K562 (cell line): ENCODE data around the gene STXBP5L. TPM values are rescaled to one million over a fixed set of nuclear protein-coding genes. Genes with fewer than 3 reads are reported as not detected.

Source experiments
- ATAC-seq: fragments of 200-7000 bp; cut with Tn5 transposase; 3 replicates; pipeline ENCODE4 v1.9.1; 2020; ENCODE audit warnings: moderate library complexity
- BruUV-seq: library from RNA; stranded (reverse); fragments of 400-500 nt; replicated peaks from 2 replicates; lab custom pipeline; 2021; lab: Mats Ljungman, UMichigan
- CTCF ChIA-PET: fragments of 300-600 bp; formaldehyde crosslinking; extraction: SDS; loops from one replicate; lab custom pipeline; 2021; ENCODE audit warnings: low intra/inter-chr PET ratio; lab: Yijun Ruan, JAX
- POLR2A ChIA-PET: fragments of 300-600, 350-650 bp; sonication (Branson Sonifier 250); formaldehyde crosslinking; extraction: SDS; loops from one replicate; lab custom pipeline; 2021; ENCODE audit warnings: antibody characterized with exemption, inconsistent platforms; lab: Yijun Ruan, JAX
- DNase-seq, 4 experiments: peaks; one replicate each; pipeline versions ENCODE4 v3.0.0 to v3.0.0-alpha.2; 2011 to 2018; ENCODE audit warnings: low spot score in 3 of 4, mixed read lengths in 3 of 4; ENCODE audit errors: extremely low read depth in 1 of 4
- FAIRE-seq: peaks from 2 replicates; lab custom pipeline; 2011; peaks lifted over from hg19 to GRCh38; lab: Jason Lieb, UNC
- H2AFZ ChIP-seq: 2 replicates; pipeline ENCODE4 v1.6.0; 2011; ENCODE audit warnings: low read depth, low read length, control low read depth, inconsistent platforms
- H3K27ac ChIP-seq: fragments of 200-600 bp; 3 replicates; pipeline ENCODE4 v1.8.0; 2011; ENCODE audit warnings: low read depth, mild to moderate bottlenecking, control low read depth, inconsistent platforms, low read length, moderate library complexity, mixed read lengths; ENCODE audit errors: extremely low read depth
- H3K27me3 ChIP-seq, 2 experiments: fragments of 300-600 bp in 1 of 2; 2 replicates in 1 of 2; 3 replicates in 1 of 2; pipeline versions ENCODE4 v1.6.0 to v1.8.0; 2011; ENCODE audit warnings: inconsistent platforms in 2 of 2, low read length in 2 of 2, mild to moderate bottlenecking in 1 of 2, mixed read lengths in 1 of 2, moderate library complexity in 1 of 2; ENCODE audit not compliant: control insufficient read depth in 2 of 2, insufficient read depth in 2 of 2
- H3K36me3 ChIP-seq: fragments of 300-600 bp; 3 replicates; pipeline ENCODE4 v1.8.0; 2011; ENCODE audit warnings: mild to moderate bottlenecking, low read length, inconsistent platforms; ENCODE audit not compliant: control insufficient read depth, insufficient read depth
- H3K4me1 ChIP-seq, 2 experiments: fragments of 200-600 bp in 1 of 2; replicated peaks in 1 of 2; 2 replicates in 1 of 2; 3 replicates in 1 of 2; pipeline versions ENCODE4 v1.5.1 to v1.8.0; 2011; ENCODE audit warnings: inconsistent platforms in 2 of 2, low read length in 2 of 2, mild to moderate bottlenecking in 1 of 2, mixed read lengths in 1 of 2, moderate library complexity in 1 of 2; ENCODE audit not compliant: control insufficient read depth in 2 of 2, insufficient read depth in 2 of 2
- H3K4me2 ChIP-seq: 2 replicates; pipeline ENCODE4 v1.6.1; 2011; ENCODE audit warnings: low read length, control low read depth, inconsistent platforms, mixed read lengths; ENCODE audit not compliant: insufficient read depth
- H3K4me3 ChIP-seq: fragments of 200-600 bp; sonication (generic), shearing (Covaris generic); 2 replicates; pipeline ENCODE4 v1.5.1; 2016; ENCODE audit warnings: control low read depth, inconsistent platforms
- H3K79me2 ChIP-seq: fragments of 200-600 bp; 3 replicates; pipeline ENCODE4 v1.8.0; 2011; ENCODE audit warnings: low read length, inconsistent platforms; ENCODE audit not compliant: control insufficient read depth, insufficient read depth
- H3K9ac ChIP-seq, 2 experiments: 2 replicates each; pipeline versions ENCODE4 v1.6.0 to v1.6.1; 2011; ENCODE audit warnings: low read depth in 2 of 2, low read length in 2 of 2, control low read depth in 1 of 2, inconsistent platforms in 1 of 2, mild to moderate bottlenecking in 1 of 2, mixed read lengths in 1 of 2; ENCODE audit not compliant: insufficient read depth in 1 of 2
- H3K9me1 ChIP-seq: one replicate; pipeline ENCODE4 v1.6.0; 2011; ENCODE audit warnings: inconsistent platforms, mild to moderate bottlenecking, low read length, moderate library complexity; ENCODE audit not compliant: control insufficient read depth, insufficient read depth
- H3K9me3 ChIP-seq: replicated peaks from 2 replicates; pipeline ENCODE4 v1.5.1; 2011; ENCODE audit warnings: low read depth, low read length, inconsistent platforms; ENCODE audit not compliant: control insufficient read depth, insufficient read depth
- H4K20me1 ChIP-seq: replicated peaks from 2 replicates; pipeline ENCODE4 v1.6.1; 2011; ENCODE audit warnings: low read length, inconsistent platforms, mixed read lengths; ENCODE audit not compliant: control insufficient read depth, insufficient read depth
- ATF1 ChIP-seq, 2 experiments: fragments of 450-650 bp in 1 of 2; IDR thresholded peaks; 2 replicates each; pipeline ENCODE4 v1.6.1; 2016; ENCODE audit warnings: missing compliant biosample characterization in 1 of 2, missing genetic modification characterization in 1 of 2
- KAT8 ChIP-seq: fragments of 450-650 bp; IDR thresholded peaks from 2 replicates; pipeline ENCODE4 v1.6.1; 2016; ENCODE audit warnings: low read depth, mild to moderate bottlenecking
- LARP7 ChIP-seq: fragments of 450-650 bp; IDR thresholded peaks from 2 replicates; pipeline ENCODE4 v1.6.1; 2016
- NFE2L1 ChIP-seq: fragments of 450-650 bp; IDR thresholded peaks from 2 replicates; pipeline ENCODE4 v1.6.1; 2016; ENCODE audit warnings: missing genetic modification characterization, low read depth, mild to moderate bottlenecking, missing compliant biosample characterization, moderate library complexity, borderline replicate concordance
- NR1H2 ChIP-seq: sonication (generic); formaldehyde crosslinking; IDR thresholded peaks from 2 replicates; pipeline ENCODE4 v1.4.0; 2020; ENCODE audit warnings: mild to moderate bottlenecking, missing genetic modification reagents
- PHB ChIP-seq: fragments of 250-450 bp; sonication (Bioruptor Pico); IDR thresholded peaks from 2 replicates; pipeline ENCODE4 v1.5.0; 2021
- PTBP1 ChIP-seq: fragments of 200-400 bp; formaldehyde crosslinking; IDR thresholded peaks from 2 replicates; pipeline ENCODE4 v1.6.1; 2017; ENCODE audit warnings: low read depth, low read length
- SRSF9 ChIP-seq: fragments of 200-400 bp; formaldehyde crosslinking; IDR thresholded peaks from 2 replicates; pipeline ENCODE4 v1.6.1; 2017; ENCODE audit warnings: low read depth, low read length, borderline replicate concordance
- TBL1XR1 ChIP-seq, 2 experiments: IDR thresholded peaks; 2 replicates each; pipeline ENCODE4 v1.6.1; 2012; ENCODE audit warnings: improper control_type of control experiment in 2 of 2, low read length in 2 of 2, mild to moderate bottlenecking in 1 of 2
- ZBTB7A ChIP-seq: IDR thresholded peaks from 2 replicates; pipeline ENCODE4 v1.6.1; 2011; ENCODE audit warnings: low read depth, mild to moderate bottlenecking, low read length, moderate library complexity, borderline replicate concordance; ENCODE audit not compliant: control insufficient read depth
- ZFP36 ChIP-seq: fragments of 150-350 bp; IDR thresholded peaks from 2 replicates; pipeline ENCODE4 v1.6.1; 2018; ENCODE audit warnings: low read length, low read depth; ENCODE audit not compliant: partially characterized antibody
- ZNF507 ChIP-seq: conservative IDR thresholded peaks from 2 replicates; pipeline ENCODE4 v1.6.1; 2017; ENCODE audit warnings: missing genetic modification characterization, missing compliant biosample characterization
- WGBS: fragments of 100-300 bp; shearing (Covaris generic); methylation state at CpG from one replicate; pipeline ENCODE4 v1.1.6; 2016; ENCODE audit warnings: low coverage, mixed read lengths; ENCODE audit not compliant: insufficient coverage; ENCODE audit errors: missing lambda C conversion rate; 5-methylcytosine and 5-hydroxymethylcytosine counted together
- in situ Hi-C: fragments of 300-500 bp; cut with MboI; formaldehyde crosslinking; loops from 4 replicates; pipeline ENCODE4 v1.15.0; 2018; ENCODE audit warnings: inconsistent platforms, mixed read lengths
- intact Hi-C: fragments of 100-400 bp; cut with micrococcal nuclease; formaldehyde crosslinking; loops from 2 replicates; pipeline ENCODE4 v1.14.2; 2022
- polyA plus RNA-seq, 8 experiments: library from polyadenylated mRNA; depleted of rRNA in 4 of 8; stranded (reverse) in 5 of 8; unstranded in 3 of 8; fragments of >200 nt; fragmentation: Nextera tagmentation in 2 of 8; fragmentation: Illumina TruSeq in 1 of 8; extraction: Ambion mirVana in 2 of 8; extraction: Trizol in 1 of 8; gene quantifications; 2 replicates each; pipeline versions ENCODE4 v1.2.1 to v1.2.3, GENCODE V29; 2011 to 2014; ENCODE audit warnings: inconsistent platforms in 1 of 8, missing spikeins in 1 of 8
- total RNA-seq, 7 experiments: library from RNA; depleted of rRNA in 6 of 7; stranded (reverse); fragments of >200 nt in 6 of 7; fragmentation: Illumina TruSeq in 2 of 7; extraction: Trizol in 2 of 7; gene quantifications; 2 replicates each; pipeline versions ENCODE4 v1.2.1 to v1.2.3, GENCODE V29; 2011 to 2021; ENCODE audit warnings: low replicate concordance in 1 of 7
- TF ChIP-seq, protein P1 (sequence below): IDR thresholded peaks from 2 replicates; pipeline ENCODE4 v1.6.1; 2011; ENCODE audit not compliant: insufficient read length; ENCODE audit errors: extremely low read depth
- TF ChIP-seq, protein P2 (sequence below): fragments of 250-450 bp; sonication (Bioruptor Pico); IDR thresholded peaks from 2 replicates; pipeline ENCODE4 v1.8.0; 2022; ENCODE audit warnings: inconsistent platforms, mild to moderate bottlenecking, moderate library complexity, borderline replicate concordance

The STXBP5L gene
- total and polyA plus RNA-seq, 9 of the 15 experiments (the other 6 are each of a cell fraction or from before 2014, with no cell fraction given), result 0.03 to 0.04 (median 0.03) TPM; not detected in 6

- in situ Hi-C loops, result no loop called here
- Histone ChIP-seq H3K27me3 (no peaks in the 10 kb centered on the region), H2AFZ (peak overlapping the region; percentile 63; the same call in 1 of the 2 replicates), H3K79me2 (no peaks in the 10 kb centered on the region), H3K4me2 (peak overlapping the region; percentile 37), H3K4me1 (no peaks in the 10 kb centered on the region; a peak in 1 of 5 replicates), H3K9ac (no peak overlapping the region), H3K4me3 (no peak overlapping the region), H3K9me1 (no peaks in the 10 kb centered on the region), H3K9me3 (no peaks in the 10 kb centered on the region), H3K27ac (no peak overlapping the region), H3K36me3 (no peaks in the 10 kb centered on the region), H4K20me1 (no peaks in the 10 kb centered on the region)
- BruUV-seq, result no TSS peak
- ATAC-seq, result no peak
- FAIRE-seq, result no peak
- DNase-seq, result no peak
- ChIA-PET CTCF (no interaction called here), POLR2A (interaction anchor here (0.9 kb wide), 1 partner anchor 35 kb away, joined by 3 read pairs; no protein-coding TSS in a partner anchor)
- no peak for TF ChIP-seq NR1H2
- TF ChIP-seq PTBP1, result no peak
- no peak for TF ChIP-seq SRSF9
- TF ChIP-seq KAT8, result no peak
- TF ChIP-seq ZFP36, result no peak
- no peak for TF ChIP-seq NFE2L1 (tag)
- no peak for TF ChIP-seq ZNF507 (tag)
- TF ChIP-seq ZBTB7A, result no peak
- TF ChIP-seq TBL1XR1 (IDR thresholded peaks at IDR 0.05; ENCODE audit: low read length in 2 of 2), result no peak
- TF ChIP-seq, protein P1, sequence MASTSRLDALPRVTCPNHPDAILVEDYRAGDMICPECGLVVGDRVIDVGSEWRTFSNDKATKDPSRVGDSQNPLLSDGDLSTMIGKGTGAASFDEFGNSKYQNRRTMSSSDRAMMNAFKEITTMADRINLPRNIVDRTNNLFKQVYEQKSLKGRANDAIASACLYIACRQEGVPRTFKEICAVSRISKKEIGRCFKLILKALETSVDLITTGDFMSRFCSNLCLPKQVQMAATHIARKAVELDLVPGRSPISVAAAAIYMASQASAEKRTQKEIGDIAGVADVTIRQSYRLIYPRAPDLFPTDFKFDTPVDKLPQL, result no peak
- no peak for TF ChIP-seq ATF1 (CRISPR knock-in tag; IDR thresholded peaks at IDR 0.05)
- TF ChIP-seq ATF1 (tag; IDR thresholded peaks at IDR 0.05), result no peak
- TF ChIP-seq, protein P2, sequence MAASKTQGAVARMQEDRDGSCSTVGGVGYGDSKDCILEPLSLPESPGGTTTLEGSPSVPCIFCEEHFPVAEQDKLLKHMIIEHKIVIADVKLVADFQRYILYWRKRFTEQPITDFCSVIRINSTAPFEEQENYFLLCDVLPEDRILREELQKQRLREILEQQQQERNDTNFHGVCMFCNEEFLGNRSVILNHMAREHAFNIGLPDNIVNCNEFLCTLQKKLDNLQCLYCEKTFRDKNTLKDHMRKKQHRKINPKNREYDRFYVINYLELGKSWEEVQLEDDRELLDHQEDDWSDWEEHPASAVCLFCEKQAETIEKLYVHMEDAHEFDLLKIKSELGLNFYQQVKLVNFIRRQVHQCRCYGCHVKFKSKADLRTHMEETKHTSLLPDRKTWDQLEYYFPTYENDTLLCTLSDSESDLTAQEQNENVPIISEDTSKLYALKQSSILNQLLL, result no peak
- TF ChIP-seq PHB, result no peak
- TF ChIP-seq LARP7, result no peak
- WGBS, result 6% methylated on average over 3 of the region's 6 CpGs
- intact Hi-C loops, result no loop called here
Measured at GRCh38 chr3:121064121-121064520, 156.1 kb downstream of the STXBP5L start.
